ENCODE measurements around the gene MMS19. TPM values are rescaled to one million over a fixed set of nuclear protein-coding genes. Genes with fewer than 3 reads are reported as not detected.

Gene MMS19
- total RNA-seq, 6 donors from 2014 or later, result 62.5 to 148 (median 77.0) TPM

DNA sequence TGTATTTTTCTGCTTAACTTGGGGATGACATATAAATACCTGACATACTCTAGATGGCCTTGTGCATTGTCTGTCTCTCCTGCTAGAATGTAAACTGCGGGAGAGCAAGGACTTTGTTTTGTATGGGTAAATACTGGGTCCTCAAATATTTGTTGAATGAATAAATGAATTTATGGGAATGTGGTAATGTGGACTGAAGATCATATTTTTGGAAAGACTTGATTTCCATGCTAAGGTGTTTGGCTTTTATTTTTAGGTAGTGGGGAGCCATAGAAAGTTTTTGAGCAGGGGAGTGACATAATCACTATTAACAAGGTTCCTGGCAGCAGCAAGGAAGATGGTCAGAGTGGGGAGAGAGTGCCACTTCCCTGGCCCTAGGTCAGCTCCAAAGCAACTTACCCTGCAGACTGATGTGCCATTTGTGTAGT, 27.5 kb upstream of the MMS19 start:
- no peaks in the 10 kb centered on the region for H3K36me3 ChIP-seq
- H3K27me3 ChIP-seq, result no peaks in the 10 kb centered on the region
- H3K9me3 ChIP-seq, result no peaks in the 10 kb centered on the region
- no peak for DNase-seq
- 73 to 80% methylated on average over 1 of the region's 1 CpG for whole genome bisulfite sequencing, 2 donors
- H3K4me1 ChIP-seq, result peaks cover 0 to 51% (median 20%) of the 10 kb centered on the region in 4 donors
- TF ChIP-seq EP300 (IDR thresholded peaks at IDR 0.05), result no peak
- no peak for TF ChIP-seq CTCF (IDR thresholded peaks at IDR 0.05)
- TF ChIP-seq POLR2AphosphoS5 (IDR thresholded peaks at IDR 0.05), result no peak
- no peak for TF ChIP-seq POLR2A (IDR thresholded peaks at IDR 0.05)
- no peak overlapping the region for H3K4me3 ChIP-seq
- no peak for ATAC-seq (ENCODE audit: low FRiP score in 2 of 2)
- H3K27ac ChIP-seq, result no peak overlapping the region

DNA sequence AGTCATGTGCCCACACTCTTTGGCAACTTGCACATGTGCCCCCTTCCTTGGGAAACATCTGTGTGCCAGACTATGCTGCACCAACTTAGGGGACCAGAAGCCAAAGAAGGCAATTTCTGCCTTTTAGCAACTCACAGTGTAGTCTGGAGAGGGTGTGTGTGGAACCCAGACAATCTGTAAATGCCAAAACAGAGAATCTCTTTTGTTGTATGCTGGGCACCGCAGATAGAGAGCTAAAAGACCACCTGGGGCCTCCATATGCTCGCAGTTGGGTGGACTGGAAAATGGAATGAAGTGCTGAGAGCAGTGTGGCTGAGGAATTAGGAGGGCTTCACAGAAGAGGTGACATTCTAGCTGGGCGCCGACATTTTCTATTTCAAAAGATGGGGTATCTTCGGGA, 26.9 kb upstream of the MMS19 start:
- Histone ChIP-seq H3K4me1 (peaks cover 0 to 57% (median 22%) of the 10 kb centered on the region in 4 donors), H3K27ac (peak overlapping the region in 1 of 4 donors; percentile 9), H3K4me3 (no peak overlapping the region), H3K36me3 (no peaks in the 10 kb centered on the region), H3K9me3 (no peaks in the 10 kb centered on the region), H3K27me3 (no peaks in the 10 kb centered on the region)
- DNase-seq (no peak), ATAC-seq (ENCODE audit: low FRiP score in 2 of 2) (no peak)
- TF ChIP-seq CTCF (IDR thresholded peaks at IDR 0.05) (no peak), POLR2AphosphoS5 (IDR thresholded peaks at IDR 0.05) (no peak), EP300 (IDR thresholded peaks at IDR 0.05) (no peak), POLR2A (IDR thresholded peaks at IDR 0.05) (no peak)
- WGBS, 2 donors, result 92 to 96% methylated on average over 5 of the region's 5 CpGs

DNA sequence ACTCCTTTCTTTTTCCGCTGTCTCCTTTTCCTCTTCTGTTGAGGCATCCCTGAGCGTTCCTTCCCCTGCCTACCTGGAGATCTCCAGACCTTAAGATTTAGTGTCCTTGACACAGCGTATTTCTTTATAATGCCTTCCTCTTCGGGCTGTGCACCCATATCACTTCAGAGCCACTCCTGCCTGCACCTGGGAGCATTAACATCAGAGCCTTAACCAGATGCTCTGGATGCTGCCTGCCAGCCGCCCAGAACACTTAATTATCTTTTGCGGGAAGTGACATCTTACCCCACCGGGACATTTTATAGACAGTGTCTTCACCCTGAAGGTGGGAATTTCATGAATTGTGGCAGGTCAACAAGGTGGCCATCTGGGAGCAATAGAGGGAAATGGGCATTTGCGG, 24.7 kb upstream of the MMS19 start:
- Histone ChIP-seq H3K4me3 (no peak overlapping the region), H3K27me3 (no peaks in the 10 kb centered on the region), H3K9me3 (no peaks in the 10 kb centered on the region), H3K27ac (peak overlapping the region in 2 of 4 donors; percentile 74 to 86), H3K4me1 (peaks cover 11 to 79% (median 38%) of the 10 kb centered on the region in 4 donors), H3K36me3 (no peaks in the 10 kb centered on the region)
- ATAC-seq (ENCODE audit: low FRiP score in 2 of 2) (no peak), DNase-seq (no peak)
- no peak for TF ChIP-seq POLR2A (IDR thresholded peaks at IDR 0.05)
- TF ChIP-seq EP300 (IDR thresholded peaks at IDR 0.05), result no peak
- no peak for TF ChIP-seq CTCF (IDR thresholded peaks at IDR 0.05)
- TF ChIP-seq POLR2AphosphoS5 (IDR thresholded peaks at IDR 0.05), result no peak
- 88 to 93% methylated on average over 7 to 8 of the region's 8 CpGs for WGBS, 2 donors

DNA sequence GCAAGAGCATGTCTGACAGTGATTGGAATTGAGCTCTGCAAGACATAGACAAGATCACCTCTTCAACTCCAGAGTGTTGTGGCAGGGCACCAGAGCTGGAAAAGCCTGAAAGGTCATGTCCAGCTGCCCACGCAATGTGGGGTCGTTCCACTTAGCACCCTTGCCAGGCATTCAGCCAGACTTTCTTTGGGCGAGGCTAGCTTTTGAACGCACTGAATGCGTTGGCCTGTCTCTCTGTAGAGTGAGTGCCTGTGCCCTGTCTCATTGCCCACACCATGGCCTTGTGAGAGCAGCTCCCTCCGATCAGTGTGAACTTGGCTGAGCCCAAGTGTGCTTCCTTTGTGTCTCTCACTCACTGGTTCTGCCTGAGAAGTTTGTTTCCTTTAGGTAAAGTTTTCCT, 23.8 kb upstream of the MMS19 start:
- H3K27ac ChIP-seq, result peak overlapping the region; percentile 47 to 86 (median 74)
- TF ChIP-seq POLR2A (IDR thresholded peaks at IDR 0.05), result no peak
- no peak for TF ChIP-seq POLR2AphosphoS5 (IDR thresholded peaks at IDR 0.05)
- TF ChIP-seq CTCF (IDR thresholded peaks at IDR 0.05), result no peak
- TF ChIP-seq EP300 (IDR thresholded peaks at IDR 0.05), result no peak
- H3K36me3 ChIP-seq, result no peaks in the 10 kb centered on the region
- no peaks in the 10 kb centered on the region for H3K27me3 ChIP-seq
- H3K4me3 ChIP-seq, result no peak overlapping the region
- H3K4me1 ChIP-seq, result peaks cover 20 to 84% (median 47%) of the 10 kb centered on the region in 4 donors
- DNase-seq (no peak), ATAC-seq (ENCODE audit: low FRiP score in 2 of 2) (no peak)
- no peaks in the 10 kb centered on the region for H3K9me3 ChIP-seq
- WGBS, 2 donors, result 39 to 64% methylated on average over 6 of the region's 6 CpGs

Data from upper lobe of left lung (tissue), 6 donors.